Body of pancreas (tissue), 4 donors: ENCODE results near the gene SPPL2A. TPM values are rescaled to one million over a fixed set of nuclear protein-coding genes. Genes with fewer than 3 reads are reported as not detected.

ENCODE experiments used
- ATAC-seq: fragments of 150-250 bp; one replicate; pipeline ENCODE4 v1.9.1; 2016
- DNase-seq, 4 donors: peaks; one replicate each; pipeline ENCODE4 v3.0.0-alpha.2; 2019
- H3K27ac ChIP-seq, 4 donors: fragments of 200-600 bp; sonication (generic); 1 replicate in 3 of 4; 2 replicates in 1 of 4; pipeline versions ENCODE4 v1.5.1 to v1.6.1; 2016 to 2019; ENCODE audit warnings: mild to moderate bottlenecking in 1 of 4, mixed read lengths in 1 of 4, moderate library complexity in 1 of 4
- H3K27me3 ChIP-seq, 2 donors: fragments of 200-600 bp; sonication (generic); one replicate each; pipeline ENCODE4 v1.6.0; 2016; ENCODE audit warnings: mild to moderate bottlenecking in 1 of 2
- H3K36me3 ChIP-seq, 2 donors: fragments of 200-600 bp; sonication (generic); replicated peaks in 1 of 2; 2 replicates each; pipeline ENCODE4 v1.5.1; 2016; ENCODE audit warnings: low read depth in 2 of 2; ENCODE audit not compliant: insufficient read depth in 1 of 2
- H3K4me1 ChIP-seq: fragments of 200-600 bp; sonication (generic); one replicate; pipeline ENCODE4 v1.6.0; 2016
- H3K4me3 ChIP-seq, 2 donors: fragments of 200-600 bp; sonication (generic); 1 replicate in 1 of 2; 2 replicates in 1 of 2; pipeline ENCODE4 v1.5.1; 2016 to 2019
- H3K9me3 ChIP-seq, 3 donors: fragments of 200-600 bp; sonication (generic); 1 replicate in 2 of 3; 2 replicates in 1 of 3; pipeline ENCODE4 v1.5.1; 2016
- CTCF ChIP-seq, 7 experiments: fragments of 450-650 bp in 4 of 7; fragments of 200-600 bp in 3 of 7; sonication (generic) in 3 of 7; IDR thresholded peaks; one replicate each; pipeline ENCODE4 v1.5.1; 2016 to 2019; ENCODE audit warnings: antibody characterized with exemption in 7 of 7
- POLR2A ChIP-seq, 3 donors: fragments of 450-650 bp; IDR thresholded peaks; one replicate each; pipeline ENCODE4 v1.6.1; 2016; ENCODE audit warnings: antibody characterized with exemption in 3 of 3, mild to moderate bottlenecking in 2 of 3
- WGBS, 2 donors: methylation state at CpG; one replicate each; pipeline ENCODE4 v1.1.5; 2017; 5-methylcytosine and 5-hydroxymethylcytosine counted together
- intact Hi-C: fragments of 100-400 bp; cut with DNase I; formaldehyde crosslinking; loops from one replicate; pipeline ENCODE4 v1.15.1; 2023
- total RNA-seq, 2 donors: library from RNA; depleted of rRNA; stranded (reverse); fragments of >200 nt; gene quantifications; one replicate each; pipeline ENCODE4 v1.1.0, GENCODE V29; 2016

The SPPL2A gene
- total RNA-seq, 2 donors from 2014 or later, result 83.8 to 105 TPM

DNA sequence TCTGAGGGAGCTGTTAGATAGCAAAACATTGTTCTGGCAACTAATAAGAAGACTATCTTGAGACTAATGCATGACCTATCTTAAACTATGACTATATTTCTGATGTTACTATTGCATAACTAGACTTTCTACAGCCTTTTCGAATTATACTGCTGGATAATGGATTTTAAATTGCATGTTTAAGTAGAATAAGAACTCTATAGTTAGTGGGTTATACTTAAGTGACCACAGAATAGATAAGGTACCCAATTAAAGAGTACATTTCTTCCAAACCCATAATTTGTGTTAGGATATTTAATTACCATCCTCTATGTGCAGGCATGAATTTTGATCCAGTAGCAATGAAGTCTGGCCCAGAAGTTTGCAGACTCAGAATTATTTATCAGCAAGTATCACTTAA is 44.6 kb upstream of the SPPL2A start:
- H3K9me3 ChIP-seq, result no peaks in the 10 kb centered on the region
- H3K4me3 ChIP-seq, result no peak overlapping the region
- H3K4me1 ChIP-seq, result no peaks in the 10 kb centered on the region
- H3K27me3 ChIP-seq, result no peaks in the 10 kb centered on the region
- no peaks in the 10 kb centered on the region for H3K36me3 ChIP-seq
- 51 to 63% methylated on average over 1 of the region's 1 CpG for WGBS, 2 donors
- no peak overlapping the region for H3K27ac ChIP-seq
- intact Hi-C loops, result no loop called here
- no peak for ATAC-seq
- DNase-seq, result no peak
- TF ChIP-seq CTCF (IDR thresholded peaks at IDR 0.05), result no peak
- no peak for TF ChIP-seq POLR2A (IDR thresholded peaks at IDR 0.05)

GRCh38 chr15:50808728-50809127 is 43.2 kb upstream of the SPPL2A start:
- intact Hi-C loops, result no loop called here
- Histone ChIP-seq H3K27ac (no peak overlapping the region), H3K36me3 (no peaks in the 10 kb centered on the region), H3K27me3 (no peaks in the 10 kb centered on the region), H3K4me1 (no peaks in the 10 kb centered on the region), H3K9me3 (no peaks in the 10 kb centered on the region), H3K4me3 (no peak overlapping the region)
- TF ChIP-seq POLR2A (IDR thresholded peaks at IDR 0.05), result no peak
- TF ChIP-seq CTCF (IDR thresholded peaks at IDR 0.05), result no peak
- WGBS, 2 donors, result 70 to 82% methylated on average over 5 of the region's 5 CpGs
- ATAC-seq, result no peak
- no peak for DNase-seq

- Histone ChIP-seq H3K4me1 (peaks cover 7% of the 10 kb centered on the region), H3K4me3 (no peak overlapping the region), H3K27me3 (no peaks in the 10 kb centered on the region), H3K27ac (no peak overlapping the region), H3K36me3 (no peaks in the 10 kb centered on the region), H3K9me3 (no peaks in the 10 kb centered on the region)
- WGBS, 2 donors, result 57 to 82% methylated on average over 2 of the region's 2 CpGs
- ATAC-seq (no peak), DNase-seq (no peak)
- TF ChIP-seq POLR2A (IDR thresholded peaks at IDR 0.05) (no peak), CTCF (IDR thresholded peaks at IDR 0.05) (no peak)
- intact Hi-C loops, result no loop called here
These were observed 38.1 kb upstream of the SPPL2A start for GRCh38 chr15:50803479-50804180.

- intact Hi-C loops, result no loop called here
- TF ChIP-seq CTCF (IDR thresholded peaks at IDR 0.05), result no peak
- TF ChIP-seq POLR2A (IDR thresholded peaks at IDR 0.05), result no peak
- H3K27me3 ChIP-seq, result no peaks in the 10 kb centered on the region
These were observed 35.2 kb upstream of the SPPL2A start for GRCh38 chr15:50800715-50801114.

GRCh38 chr15:50798684-50799083 is 33.2 kb upstream of the SPPL2A start:
- TF ChIP-seq POLR2A (IDR thresholded peaks at IDR 0.05) (no peak), CTCF (IDR thresholded peaks at IDR 0.05) (no peak)
- Histone ChIP-seq H3K9me3 (no peaks in the 10 kb centered on the region), H3K27ac (peak overlapping the region in 3 of 4 donors; percentile 29 to 61 (median 31)), H3K36me3 (no peaks in the 10 kb centered on the region), H3K4me1 (peaks cover 24% of the 10 kb centered on the region), H3K4me3 (no peak overlapping the region), H3K27me3 (no peaks in the 10 kb centered on the region)
- intact Hi-C loops, result no loop called here
- 21 to 33% methylated on average over 3 of the region's 3 CpGs for WGBS, 2 donors
- ATAC-seq, result peak; percentile 58
- DNase-seq, result peak in 3 of 4 donors; percentile 12 to 30 (median 22)

More at GRCh38 chr15:50800715-50801114, 35.2 kb upstream of the SPPL2A start:
- 91 to 93% methylated on average over 1 of the region's 1 CpG for WGBS, 2 donors
- Histone ChIP-seq H3K4me3 (no peak overlapping the region), H3K4me1 (peaks cover 24% of the 10 kb centered on the region), H3K27ac (no peak overlapping the region), H3K36me3 (no peaks in the 10 kb centered on the region), H3K9me3 (no peaks in the 10 kb centered on the region)
- DNase-seq (no peak), ATAC-seq (no peak)
